IMR-90 (cell line): ENCODE measurements around the gene DIP2B. TPM values are rescaled to one million over a fixed set of nuclear protein-coding genes. Genes with fewer than 3 reads are reported as not detected.

Experiments used
- ATAC-seq: fragments of 200-7000 bp; cut with Tn5 transposase; 2 replicates; pipeline ENCODE4 v1.9.1; 2020; ENCODE audit warnings: low read depth, mild to moderate bottlenecking, moderate library complexity
- BruUV-seq: library from RNA; stranded (reverse); fragments of 400-500 nt; replicated peaks from 2 replicates; lab custom pipeline; 2021; lab: Mats Ljungman, UMichigan
- CTCF ChIA-PET: fragments of 300-600 bp; formaldehyde crosslinking; extraction: SDS; loops from one replicate; lab custom pipeline; 2021; ENCODE audit warnings: antibody characterized with exemption; lab: Yijun Ruan, JAX
- POLR2A ChIA-PET: fragments of 300-600 bp; sonication (Branson Sonifier 250); formaldehyde crosslinking; loops from one replicate; lab custom pipeline; 2022; ENCODE audit warnings: antibody characterized with exemption; ENCODE audit not compliant: unreplicated experiment; lab: Charles Lee
- DNase-seq: peaks from one replicate; pipeline ENCODE4 v3.0.0; 2013
- H2AFZ ChIP-seq: replicated peaks from 2 replicates; pipeline ENCODE3; 2013; ENCODE audit warnings: low read length, mild to moderate bottlenecking; ENCODE audit not compliant: poor library complexity
- H2AK5ac ChIP-seq: 2 replicates; pipeline ENCODE4 v1.6.1; 2013; ENCODE audit warnings: low read depth, low read length, inconsistent platforms
- H2AK9ac ChIP-seq: replicated peaks from 2 replicates; pipeline ENCODE3; 2013; ENCODE audit warnings: mild to moderate bottlenecking, low read depth, low read length, moderate library complexity; ENCODE audit not compliant: poor library complexity
- H2BK120ac ChIP-seq: 2 replicates; pipeline ENCODE4 v1.6.1; 2013; ENCODE audit warnings: low read depth, low read length, inconsistent platforms
- H2BK15ac ChIP-seq: 3 replicates; pipeline ENCODE4 v1.6.1; 2013; ENCODE audit warnings: low read depth, low read length, inconsistent platforms
- H2BK20ac ChIP-seq: 2 replicates; pipeline ENCODE4 v1.6.1; 2013; ENCODE audit warnings: low read depth, mild to moderate bottlenecking, inconsistent platforms, low read length, moderate library complexity
- H2BK5ac ChIP-seq: 2 replicates; pipeline ENCODE4 v1.6.1; 2013; ENCODE audit warnings: mild to moderate bottlenecking, low read depth, low read length, inconsistent platforms; ENCODE audit not compliant: poor library complexity, severe bottlenecking
- H3K14ac ChIP-seq: replicated peaks from 2 replicates; pipeline ENCODE4 v1.6.1; 2013; ENCODE audit warnings: low read depth, low read length, inconsistent platforms
- H3K18ac ChIP-seq: 2 replicates; pipeline ENCODE4 v1.6.1; 2013; ENCODE audit warnings: low read depth, low read length, control low read depth
- H3K23ac ChIP-seq: 2 replicates; pipeline ENCODE4 v1.6.1; 2013; ENCODE audit warnings: low read depth, low read length, inconsistent platforms
- H3K27ac ChIP-seq: 2 replicates; pipeline ENCODE4 v1.5.1; 2013; ENCODE audit warnings: mild to moderate bottlenecking, control low read depth, low read length; ENCODE audit not compliant: insufficient read depth
- H3K27me3 ChIP-seq: 2 replicates; pipeline ENCODE4 v1.6.1; 2013; ENCODE audit warnings: low read length; ENCODE audit not compliant: control insufficient read depth, insufficient read depth
- H3K36me3 ChIP-seq: 2 replicates; pipeline ENCODE4 v1.6.1; 2013; ENCODE audit warnings: low read length, mixed read lengths; ENCODE audit not compliant: control insufficient read depth, insufficient read depth
- H3K4ac ChIP-seq: 2 replicates; pipeline ENCODE4 v1.6.1; 2013; ENCODE audit warnings: low read depth, low read length, inconsistent platforms
- H3K4me1 ChIP-seq: 2 replicates; pipeline ENCODE4 v1.6.1; 2013; ENCODE audit warnings: low read length, mixed read lengths; ENCODE audit not compliant: control insufficient read depth, insufficient read depth
- H3K4me2 ChIP-seq: 2 replicates; pipeline ENCODE4 v1.6.1; 2013; ENCODE audit warnings: low read depth, mild to moderate bottlenecking, control low read depth, low read length, moderate library complexity
- H3K4me3 ChIP-seq: 2 replicates; pipeline ENCODE4 v1.5.1; 2013; ENCODE audit warnings: low read depth, mild to moderate bottlenecking, control low read depth, low read length, moderate library complexity; ENCODE audit not compliant: insufficient read depth
- H3K56ac ChIP-seq: 2 replicates; pipeline ENCODE4 v1.6.1; 2013; ENCODE audit warnings: low read length, inconsistent platforms; ENCODE audit not compliant: insufficient read depth; ENCODE audit errors: extremely low read depth
- H3K79me1 ChIP-seq, 2 experiments: 2 replicates each; pipeline ENCODE4 v1.6.1; 2013; ENCODE audit warnings: low read length in 2 of 2, inconsistent platforms in 1 of 2, low read depth in 1 of 2
- H3K9ac ChIP-seq: 2 replicates; pipeline ENCODE4 v1.6.1; 2013; ENCODE audit warnings: low read depth, low read length, control low read depth
- H3K9me1 ChIP-seq: 2 replicates; pipeline ENCODE4 v1.6.1; 2013; ENCODE audit warnings: low read length, inconsistent platforms; ENCODE audit not compliant: insufficient read depth
- H3K9me3 ChIP-seq: 2 replicates; pipeline ENCODE4 v1.6.1; 2013; ENCODE audit warnings: low read length; ENCODE audit not compliant: control insufficient read depth, insufficient read depth
- H4K20me1 ChIP-seq: 2 replicates; pipeline ENCODE4 v1.6.1; 2013; ENCODE audit warnings: low read length, inconsistent platforms; ENCODE audit not compliant: insufficient read depth
- H4K5ac ChIP-seq: 2 replicates; pipeline ENCODE4 v1.6.1; 2013; ENCODE audit warnings: mild to moderate bottlenecking, low read depth, low read length, control low read depth
- H4K8ac ChIP-seq, 2 experiments: 2 replicates each; pipeline ENCODE4 v1.6.1; 2013; ENCODE audit warnings: low read depth in 2 of 2, low read length in 2 of 2, control low read depth in 1 of 2, inconsistent platforms in 1 of 2
- H4K91ac ChIP-seq: 2 replicates; pipeline ENCODE4 v1.6.1; 2013; ENCODE audit warnings: low read depth, low read length, inconsistent platforms; ENCODE audit not compliant: insufficient read depth
- BHLHE40 ChIP-seq: fragments of 150-350 bp; IDR thresholded peaks from 2 replicates; pipeline ENCODE4 v1.6.1; 2016; ENCODE audit warnings: mild to moderate bottlenecking, low read depth, low read length
- CEBPB ChIP-seq: IDR thresholded peaks from 2 replicates; pipeline ENCODE4 v1.6.1; 2012; ENCODE audit warnings: low read depth, low read length, improper control_type of control experiment
- CHD1 ChIP-seq: IDR thresholded peaks from 2 replicates; pipeline ENCODE4 v1.6.1; 2012; ENCODE audit warnings: low read depth, low read length, improper control_type of control experiment
- CTCF ChIP-seq: conservative IDR thresholded peaks from 2 replicates; pipeline ENCODE4 v1.5.1; 2012; ENCODE audit warnings: mild to moderate bottlenecking, low read depth, low read length, improper control_type of control experiment
- ELK1 ChIP-seq: fragments of 150-350 bp; IDR thresholded peaks from 2 replicates; pipeline ENCODE4 v1.6.1; 2016; ENCODE audit warnings: low read depth, mild to moderate bottlenecking, low read length, moderate library complexity, borderline replicate concordance
- FOS ChIP-seq: fragments of 150-350 bp; IDR thresholded peaks from 2 replicates; pipeline ENCODE4 v1.6.1; 2016; ENCODE audit warnings: low read depth, low read length
- MAFK ChIP-seq: IDR thresholded peaks from 2 replicates; pipeline ENCODE4 v1.6.1; 2012; ENCODE audit warnings: low read depth, low read length, improper control_type of control experiment
- MAZ ChIP-seq: IDR thresholded peaks from 2 replicates; pipeline ENCODE4 v1.6.1; 2012; ENCODE audit warnings: low read depth, mild to moderate bottlenecking, low read length, improper control_type of control experiment, moderate library complexity, borderline replicate concordance
- NFE2L2 ChIP-seq: fragments of 150-350 bp; IDR thresholded peaks from 2 replicates; pipeline ENCODE4 v1.6.1; 2016; ENCODE audit warnings: low read depth, mild to moderate bottlenecking, low read length
- POLR2A ChIP-seq: IDR thresholded peaks from 2 replicates; pipeline ENCODE4 v1.6.1; 2012; ENCODE audit warnings: mild to moderate bottlenecking, low read depth, low read length
- RAD21 ChIP-seq: IDR thresholded peaks from 2 replicates; pipeline ENCODE4 v1.6.1; 2012; ENCODE audit warnings: low read length, improper control_type of control experiment
- RCOR1 ChIP-seq: IDR thresholded peaks from 2 replicates; pipeline ENCODE4 v1.6.1; 2012; ENCODE audit warnings: mild to moderate bottlenecking, low read length, improper control_type of control experiment; ENCODE audit not compliant: insufficient replicate concordance
- RFX5 ChIP-seq: IDR thresholded peaks from 2 replicates; pipeline ENCODE4 v1.8.0; 2012; ENCODE audit warnings: low read depth, mild to moderate bottlenecking, low read length, moderate library complexity
- SMC3 ChIP-seq: fragments of 150-350 bp; IDR thresholded peaks from 2 replicates; pipeline ENCODE4 v1.6.1; 2016; ENCODE audit warnings: low read depth, mild to moderate bottlenecking, antibody characterized with exemption, low read length, moderate library complexity
- USF2 ChIP-seq: fragments of 150-350 bp; IDR thresholded peaks from 2 replicates; pipeline ENCODE4 v1.6.1; 2017; ENCODE audit warnings: mild to moderate bottlenecking, antibody characterized with exemption, low read length, low read depth
- WGBS, 2 experiments: methylation state at CpG; one replicate each; pipeline versions ENCODE4 v1.1.5 to v1.1.7; 2013; ENCODE audit warnings: missing lambda C conversion rate in 2 of 2; ENCODE audit not compliant: insufficient read length in 1 of 2; ENCODE audit errors: extremely low coverage in 2 of 2; 5-methylcytosine and 5-hydroxymethylcytosine counted together
- dilution Hi-C: fragments of 300-500 bp; cut with HindIII; formaldehyde crosslinking; loops from one replicate; pipeline ENCODE4 v1.14.3; 2018; ENCODE audit warnings: low sequenced_read_pairs; ENCODE audit not compliant: unreplicated experiment
- in situ Hi-C: fragments of 300-500 bp; cut with MboI; formaldehyde crosslinking; loops from 3 replicates; pipeline ENCODE4 v1.14.3; 2019; ENCODE audit warnings: low sequenced_read_pairs, inconsistent platforms, mixed read lengths
- intact Hi-C: fragments of 100-400 bp; cut with micrococcal nuclease; formaldehyde crosslinking; loops from 2 replicates; pipeline ENCODE4 v1.10.0; 2022
- polyA plus RNA-seq, 3 experiments: library from polyadenylated mRNA; depleted of rRNA; stranded (reverse); fragments of >200 nt; gene quantifications; 2 replicates each; pipeline ENCODE4 v1.2.3, GENCODE V29; 2012; ENCODE audit warnings: low replicate concordance in 1 of 3
- total RNA-seq: library from RNA; depleted of rRNA; stranded (reverse); fragments of >200 nt; gene quantifications from 2 replicates; pipeline ENCODE4 v1.2.3, GENCODE V29; 2012

DIP2B gene
- total and polyA plus RNA-seq, 2 of the 4 experiments (the other 2 are of a cell fraction), result 7.7 to 12.9 TPM

GRCh38 chr12:50604640-50604920, 99.8 kb downstream of the DIP2B start:
- Histone ChIP-seq H3K18ac (no peak overlapping the region), H3K4me2 (no peak overlapping the region), H2BK5ac (no peak overlapping the region), H4K8ac (no peak overlapping the region), H3K14ac (no peak overlapping the region), H3K36me3 (no peaks in the 10 kb centered on the region), H2BK120ac (no peak overlapping the region), H3K9me1 (no peaks in the 10 kb centered on the region; the same call in 1 of the 2 replicates), H3K4me3 (no peak overlapping the region), H3K79me1 (peaks cover 32 to 36% of the 10 kb centered on the region in 2 experiments), H4K20me1 (no peaks in the 10 kb centered on the region), H3K9me3 (no peaks in the 10 kb centered on the region), H4K5ac (no peak overlapping the region), H2AK9ac (no peak overlapping the region), H3K56ac (no peak overlapping the region), H2AK5ac (no peak overlapping the region), H3K4me1 (no peaks in the 10 kb centered on the region), H4K91ac (no peak overlapping the region), H3K27me3 (no peaks in the 10 kb centered on the region), H2AFZ (no peak overlapping the region), H2BK20ac (no peak overlapping the region), H3K9ac (no peak overlapping the region), H3K27ac (no peak overlapping the region), H2BK15ac (no peak overlapping the region), H3K23ac (no peak overlapping the region), H3K4ac (no peak overlapping the region)
- no CpG with 5 or more reads among the region's 1 CpG for WGBS, 2 experiments
- TF ChIP-seq USF2 (no peak), NFE2L2 (no peak), BHLHE40 (no peak), MAZ (no peak), CEBPB (no peak), FOS (no peak), MAFK (no peak), RAD21 (no peak), SMC3 (no peak), POLR2A (no peak), CHD1 (no peak), RCOR1 (no peak), RFX5 (no peak), ELK1 (no peak), CTCF (no peak)
- ChIA-PET CTCF (no interaction called here), POLR2A (no interaction called here)
- in situ Hi-C loops (no loop called here), dilution Hi-C loops (no loop called here), intact Hi-C loops (no loop called here)
- no peak for DNase-seq
- BruUV-seq, result no TSS peak
- ATAC-seq, result no peak
